NT2/D1 (cell line): ENCODE results near the gene EML6.

Experiments
- YY1 ChIP-seq: IDR thresholded peaks from 2 replicates; pipeline ENCODE4 v1.6.1; 2011; ENCODE audit not compliant: insufficient read length, insufficient read depth
- ZNF274 ChIP-seq: IDR thresholded peaks from 2 replicates; pipeline ENCODE4 v1.6.1; 2011; ENCODE audit warnings: mild to moderate bottlenecking, low read depth, low read length

- TF ChIP-seq YY1 (no peak), ZNF274 (no peak)
These were observed 280.5 kb downstream of the EML6 start for GRCh38 chr2:55003706-55004639.
